ENCODE results near the gene SMPD3.

- TF ChIP-seq CTCF (conservative IDR thresholded peaks at IDR 0.05; ENCODE audit: low read length) (no peak), EZH2phosphoT487 (IDR thresholded peaks at IDR 0.05; ENCODE audit: borderline replicate concordance) (no peak)
Observed at GRCh38 chr16:68453816-68454215, 5.5 kb upstream of the SMPD3 start.

Data from Loucy (cell line).